Astrocyte of the spinal cord (primary cell): ENCODE measurements around the gene PREX1.

Experiments used
- DNase-seq: peaks from one replicate; pipeline ENCODE4 v3.0.0; 2011; ENCODE audit warnings: low read depth, low spot score
- H3K4me3 ChIP-seq: 2 replicates; pipeline ENCODE4 v1.5.1; 2011; ENCODE audit warnings: low read depth, mild to moderate bottlenecking, low read length, moderate library complexity
- CTCF ChIP-seq: IDR thresholded peaks from 2 replicates; pipeline ENCODE4 v1.5.1; 2012; ENCODE audit warnings: low read depth, mild to moderate bottlenecking, low read length, inconsistent platforms
- in situ Hi-C: cut with HindIII; loops from 2 replicates; pipeline ENCODE4 v1.10.0; 2017; ENCODE audit warnings: low sequenced_read_pairs

The PREX1 gene

GRCh38 chr20:48629069-48629959 lies 198.5 kb downstream of the PREX1 start:
- no peak for DNase-seq
- TF ChIP-seq CTCF, result no peak
- in situ Hi-C loops, result no loop called here
- H3K4me3 ChIP-seq, result no peak overlapping the region

GRCh38 chr20:48627737-48628128 lies 200.1 kb downstream of the PREX1 start:
- H3K4me3 ChIP-seq, result no peak overlapping the region
- in situ Hi-C loops, result no loop called here
- DNase-seq, result no peak
- TF ChIP-seq CTCF, result no peak

- DNase-seq, result no peak
- H3K4me3 ChIP-seq, result no peak overlapping the region
- TF ChIP-seq CTCF, result no peak
- in situ Hi-C loops, result no loop called here
Measured at GRCh38 chr20:48626938-48627736, 200.7 kb downstream of the PREX1 start.

GRCh38 chr20:48626226-48626937 lies 201.4 kb downstream of the PREX1 start:
- in situ Hi-C loops, result no loop called here
- TF ChIP-seq CTCF, result no peak
- H3K4me3 ChIP-seq, result no peak overlapping the region
- no peak for DNase-seq

GRCh38 chr20:48625136-48625900 lies 202.5 kb downstream of the PREX1 start:
- DNase-seq, result no peak
- H3K4me3 ChIP-seq, result no peak overlapping the region
- no peak for TF ChIP-seq CTCF
- in situ Hi-C loops, result no loop called here
